Limb (tissue), 2 donors: ENCODE data around the gene GNAQ.

ENCODE experiments used
- DNase-seq, 2 donors: peaks; one replicate each; pipeline ENCODE4 v3.0.0-alpha.2; 2016; ENCODE audit errors: extremely low spot score in 2 of 2

The GNAQ gene

GRCh38 chr9:77945798-77946197 is 85.8 kb downstream of the GNAQ start:
- no peak for DNase-seq

GRCh38 chr9:77944556-77945243 is 86.9 kb downstream of the GNAQ start:
- DNase-seq, result no peak

- no peak for DNase-seq
Observed at GRCh38 chr9:77943057-77943456, 88.6 kb downstream of the GNAQ start.

GRCh38 chr9:77939149-77939668 is 92.4 kb downstream of the GNAQ start:
- DNase-seq, result no peak

GRCh38 chr9:77938163-77938562 is 93.4 kb downstream of the GNAQ start:
- DNase-seq, result no peak

- DNase-seq, result no peak
Observed at GRCh38 chr9:77935974-77936373, 95.6 kb downstream of the GNAQ start.

GRCh38 chr9:77935211-77935610 is 96.4 kb downstream of the GNAQ start:
- no peak for DNase-seq

- DNase-seq, result no peak
Observed at GRCh38 chr9:77933976-77934375, 97.6 kb downstream of the GNAQ start.

GRCh38 chr9:77933019-77933418 is 98.6 kb downstream of the GNAQ start:
- no peak for DNase-seq

GRCh38 chr9:77929942-77930341 is 101.7 kb downstream of the GNAQ start:
- DNase-seq, result no peak

- no peak for DNase-seq
Observed at GRCh38 chr9:77927265-77927664, 104.3 kb downstream of the GNAQ start.

GRCh38 chr9:77926371-77926878 is 105.2 kb downstream of the GNAQ start:
- DNase-seq, result no peak

GRCh38 chr9:77922591-77922990 is 109.0 kb downstream of the GNAQ start:
- DNase-seq, result no peak

GRCh38 chr9:77917800-77918199 is 113.8 kb downstream of the GNAQ start:
- DNase-seq, result no peak

GRCh38 chr9:77916820-77917219 is 114.8 kb downstream of the GNAQ start:
- DNase-seq, result no peak

GRCh38 chr9:77916410-77916819 is 115.2 kb downstream of the GNAQ start:
- no peak for DNase-seq

GRCh38 chr9:77915744-77916143 is 115.9 kb downstream of the GNAQ start:
- DNase-seq, result no peak

- no peak for DNase-seq
Observed at GRCh38 chr9:77912895-77913693, 118.5 kb downstream of the GNAQ start.

- DNase-seq, result no peak
Observed at GRCh38 chr9:77911928-77912327, 119.7 kb downstream of the GNAQ start.

GRCh38 chr9:77910194-77910621 is 121.4 kb downstream of the GNAQ start:
- peak in 1 of 2 donors; percentile 10 for DNase-seq

GRCh38 chr9:77909306-77909705 is 122.3 kb downstream of the GNAQ start:
- no peak for DNase-seq

GRCh38 chr9:77908293-77908692 is 123.3 kb downstream of the GNAQ start:
- DNase-seq, result no peak
